Bronchial epithelial cell (primary cell): ENCODE data around the gene LCP2. TPM values are rescaled to one million over a fixed set of nuclear protein-coding genes. Genes with fewer than 3 reads are reported as not detected.

Experiments
- DNase-seq: peaks from one replicate; pipeline ENCODE4 v3.0.0-alpha.2; 2010; ENCODE audit warnings: low read depth
- FAIRE-seq: peaks from 2 replicates; lab custom pipeline; 2011; peaks lifted over from hg19 to GRCh38; lab: Jason Lieb, UNC
- H3K27me3 ChIP-seq: 2 replicates; pipeline ENCODE4 v1.5.1; 2011; ENCODE audit warnings: low read length; ENCODE audit not compliant: control insufficient read depth, insufficient read depth
- H3K36me3 ChIP-seq: 2 replicates; pipeline ENCODE4 v1.5.1; 2011; ENCODE audit warnings: low read length; ENCODE audit not compliant: control insufficient read depth, insufficient read depth
- H3K4me3 ChIP-seq: 2 replicates; pipeline ENCODE4 v1.5.1; 2011; ENCODE audit warnings: mild to moderate bottlenecking, low read depth, low read length, control low read depth
- CTCF ChIP-seq: IDR thresholded peaks from 2 replicates; pipeline ENCODE4 v1.5.1; 2011; ENCODE audit warnings: mild to moderate bottlenecking, moderate library complexity, low read length, control low read depth, inconsistent platforms; ENCODE audit not compliant: insufficient read depth, severe bottlenecking
- total RNA-seq: library from RNA; depleted of rRNA; stranded (reverse); fragments of >200 nt; gene quantifications from 2 replicates; pipeline ENCODE4 v1.2.1, GENCODE V29; 2014

Gene LCP2
- total RNA-seq, 1 donor from 2014 or later: not detected

- DNase-seq (no peak), FAIRE-seq (no peak)
- Histone ChIP-seq H3K27me3 (peaks cover 2% of the 10 kb centered on the region), H3K36me3 (no peaks in the 10 kb centered on the region), H3K4me3 (no peak overlapping the region)
- no peak for TF ChIP-seq CTCF
Measured at GRCh38 chr5:170336065-170336464, 38.5 kb upstream of the LCP2 start.

DNA sequence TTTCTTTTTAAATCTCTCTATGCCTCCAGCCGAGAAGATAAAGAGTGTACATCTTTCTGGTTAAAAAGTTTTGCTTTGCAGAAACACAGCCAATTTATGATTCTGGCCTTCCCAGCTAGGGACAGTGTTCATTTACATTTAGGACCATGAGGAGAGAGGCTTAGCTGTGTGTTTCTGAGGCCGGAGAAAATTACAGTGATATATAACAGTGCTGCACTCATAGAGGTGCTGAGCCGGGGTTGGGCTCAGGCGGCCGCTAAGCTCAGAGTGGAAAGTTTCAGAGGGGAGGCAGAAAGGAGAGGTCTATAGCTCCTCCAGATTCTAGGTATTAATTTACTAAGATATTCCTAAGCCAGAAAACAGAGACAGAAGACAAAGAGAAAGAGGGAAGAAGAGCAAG, 37.0 kb upstream of the LCP2 start:
- Histone ChIP-seq H3K4me3 (no peak overlapping the region), H3K36me3 (no peaks in the 10 kb centered on the region), H3K27me3 (peaks cover 2% of the 10 kb centered on the region)
- DNase-seq (no peak), FAIRE-seq (no peak)
- no peak for TF ChIP-seq CTCF

- no peaks in the 10 kb centered on the region for H3K36me3 ChIP-seq
- no peak overlapping the region for H3K4me3 ChIP-seq
- no peak for TF ChIP-seq CTCF
- no peak for DNase-seq
- FAIRE-seq: no peak
- H3K27me3 ChIP-seq: peaks cover 2% of the 10 kb centered on the region
Measured at GRCh38 chr5:170333161-170333910, 35.8 kb upstream of the LCP2 start.

DNA sequence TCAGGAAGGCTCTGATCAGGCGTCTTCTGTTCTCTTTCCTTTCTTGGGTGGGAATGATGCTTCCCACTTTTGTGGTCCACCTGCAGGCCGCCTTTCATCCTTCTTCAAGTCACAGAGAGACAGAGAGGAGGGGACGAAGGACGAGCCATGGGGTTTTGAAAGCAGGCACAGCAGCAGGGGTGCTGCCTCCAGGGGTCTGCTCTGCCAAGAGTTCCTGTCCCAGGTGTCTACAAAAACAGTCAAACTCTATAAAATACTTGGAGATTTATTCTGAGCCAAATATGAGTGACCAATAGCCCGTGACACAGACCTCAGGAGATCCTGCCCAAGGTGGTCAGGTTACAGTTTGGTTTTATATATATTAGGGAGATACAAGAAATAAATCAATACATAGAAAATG, 34.5 kb upstream of the LCP2 start:
- FAIRE-seq (no peak), DNase-seq (no peak)
- Histone ChIP-seq H3K36me3 (no peaks in the 10 kb centered on the region), H3K4me3 (no peak overlapping the region), H3K27me3 (peaks cover 2% of the 10 kb centered on the region)
- no peak for TF ChIP-seq CTCF

- no peak overlapping the region for H3K4me3 ChIP-seq
- DNase-seq: no peak
- no peaks in the 10 kb centered on the region for H3K27me3 ChIP-seq
- FAIRE-seq: no peak
- TF ChIP-seq CTCF: no peak
- H3K36me3 ChIP-seq: no peaks in the 10 kb centered on the region
Measured at GRCh38 chr5:170330568-170331054, 33.0 kb upstream of the LCP2 start.

DNA sequence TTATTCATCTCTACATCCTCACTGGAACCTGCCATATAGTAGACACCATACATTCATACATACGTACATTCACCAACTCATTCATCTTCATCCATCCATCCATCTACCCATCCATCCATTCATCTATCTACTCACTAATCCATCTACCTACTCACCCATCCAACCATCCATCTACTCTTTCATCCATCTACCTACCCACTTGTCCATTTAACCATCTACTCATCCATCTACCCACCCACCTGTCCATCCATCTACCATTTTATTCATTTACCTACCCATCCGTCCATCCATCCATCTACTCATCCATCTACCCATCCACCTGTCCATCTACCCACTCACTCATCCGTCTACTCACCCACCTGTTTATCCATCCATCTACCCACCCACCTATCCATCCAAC, 31.9 kb upstream of the LCP2 start:
- Histone ChIP-seq H3K27me3 (no peaks in the 10 kb centered on the region), H3K36me3 (no peaks in the 10 kb centered on the region), H3K4me3 (no peak overlapping the region)
- DNase-seq: no peak
- no peak for TF ChIP-seq CTCF
- FAIRE-seq: no peak
